Endothelial cell (in vitro differentiated cells): Measurements from ENCODE around the gene CTTNBP2. TPM values are rescaled to one million over a fixed set of nuclear protein-coding genes. Genes with fewer than 3 reads are reported as not detected.

Source experiments
- DNase-seq: peaks from one replicate; pipeline ENCODE4 v3.0.0; 2021; ENCODE audit warnings: low spot score
- H3K27ac Mint-ChIP-seq: one replicate; pipeline ENCODE4 v1.8.0; 2021; ENCODE audit warnings: mixed read lengths, inconsistent platforms; ENCODE audit not compliant: unreplicated experiment
- H3K27me3 Mint-ChIP-seq: one replicate; pipeline ENCODE4 v1.8.0; 2021; ENCODE audit warnings: mild to moderate bottlenecking, moderate library complexity, mixed read lengths, inconsistent platforms; ENCODE audit not compliant: unreplicated experiment
- H3K36me3 Mint-ChIP-seq: one replicate; pipeline ENCODE4 v1.8.0; 2021; ENCODE audit warnings: mild to moderate bottlenecking, low read depth, mixed read lengths, inconsistent platforms; ENCODE audit not compliant: unreplicated experiment
- H3K4me1 Mint-ChIP-seq: one replicate; pipeline ENCODE4 v1.8.0; 2021; ENCODE audit warnings: mild to moderate bottlenecking, mixed read lengths, inconsistent platforms; ENCODE audit not compliant: unreplicated experiment
- H3K4me3 Mint-ChIP-seq: one replicate; pipeline ENCODE4 v1.8.0; 2021; ENCODE audit warnings: mild to moderate bottlenecking, mixed read lengths, inconsistent platforms; ENCODE audit not compliant: unreplicated experiment
- H3K9me3 Mint-ChIP-seq: one replicate; pipeline ENCODE4 v1.8.0; 2021; ENCODE audit warnings: mixed read lengths, inconsistent platforms; ENCODE audit not compliant: unreplicated experiment
- CTCF ChIP-seq: fragments of 200-600 bp; sonication (generic); IDR thresholded peaks from one replicate; pipeline ENCODE4 v1.5.0; 2021; ENCODE audit warnings: antibody characterized with exemption; ENCODE audit not compliant: unreplicated experiment
- total RNA-seq: library from RNA; stranded (reverse); fragmentation: NEBNext Ultra II Directional; extraction: Animal tissue kit (Norgen Biotek cat#: 25700); gene quantifications from one replicate; pipeline ENCODE4 v1.2.1, GENCODE V29; 2021; ENCODE audit not compliant: unreplicated experiment

CTTNBP2 gene
- total RNA-seq, 1 donor from 2014 or later, result 24.4 TPM

- H3K36me3 Mint-ChIP-seq, result peaks cover 8% of the 10 kb centered on the region
- H3K4me3 Mint-ChIP-seq, result no peak overlapping the region
These were observed 95.7 kb downstream of the CTTNBP2 start for GRCh38 chr7:117777335-117778142.

GRCh38 chr7:117776224-117776623 is 97.0 kb downstream of the CTTNBP2 start:
- Mint-ChIP-seq H3K27me3 (no peaks in the 10 kb centered on the region), H3K4me3 (no peak overlapping the region), H3K4me1 (peaks cover 14% of the 10 kb centered on the region), H3K27ac (no peak overlapping the region), H3K36me3 (peaks cover 14% of the 10 kb centered on the region), H3K9me3 (no peaks in the 10 kb centered on the region)
- no peak for DNase-seq
- TF ChIP-seq CTCF, result no peak

More at GRCh38 chr7:117777335-117778142, 95.7 kb downstream of the CTTNBP2 start:
- no peaks in the 10 kb centered on the region for H3K9me3 Mint-ChIP-seq
- DNase-seq, result no peak
- H3K27ac Mint-ChIP-seq, result no peak overlapping the region
- peaks cover 14% of the 10 kb centered on the region for H3K4me1 Mint-ChIP-seq
- TF ChIP-seq CTCF, result no peak
- H3K27me3 Mint-ChIP-seq, result no peaks in the 10 kb centered on the region

- Mint-ChIP-seq H3K27ac (no peak overlapping the region), H3K4me3 (no peak overlapping the region), H3K4me1 (peaks cover 14% of the 10 kb centered on the region), H3K36me3 (peaks cover 17% of the 10 kb centered on the region), H3K27me3 (no peaks in the 10 kb centered on the region), H3K9me3 (no peaks in the 10 kb centered on the region)
- DNase-seq, result no peak
- TF ChIP-seq CTCF, result no peak
These were observed 97.4 kb downstream of the CTTNBP2 start for GRCh38 chr7:117775801-117776200.

GRCh38 chr7:117774943-117775342 is 98.3 kb downstream of the CTTNBP2 start:
- peaks cover 14% of the 10 kb centered on the region for H3K4me1 Mint-ChIP-seq
- H3K27ac Mint-ChIP-seq, result no peak overlapping the region
- no peaks in the 10 kb centered on the region for H3K9me3 Mint-ChIP-seq
- no peak overlapping the region for H3K4me3 Mint-ChIP-seq
- H3K27me3 Mint-ChIP-seq, result no peaks in the 10 kb centered on the region
- DNase-seq, result no peak
- peaks cover 17% of the 10 kb centered on the region for H3K36me3 Mint-ChIP-seq
- TF ChIP-seq CTCF, result no peak

- TF ChIP-seq CTCF, result no peak
- H3K27ac Mint-ChIP-seq, result no peak overlapping the region
- DNase-seq, result no peak
- H3K4me3 Mint-ChIP-seq, result no peak overlapping the region
- no peaks in the 10 kb centered on the region for H3K9me3 Mint-ChIP-seq
- H3K4me1 Mint-ChIP-seq, result peaks cover 22% of the 10 kb centered on the region
- no peaks in the 10 kb centered on the region for H3K27me3 Mint-ChIP-seq
- H3K36me3 Mint-ChIP-seq, result peaks cover 17% of the 10 kb centered on the region
These were observed 100.8 kb downstream of the CTTNBP2 start for GRCh38 chr7:117772421-117772820.
